HG03175 (cell line): ENCODE data around the gene VPS35.

Experiments
- ATAC-seq: cut with Tn5 transposase; IDR thresholded peaks from one replicate; pipeline ENCODE4 v1.9.1; 2021; ENCODE audit warnings: mild to moderate bottlenecking, moderate library complexity; ENCODE audit not compliant: unreplicated experiment

VPS35 gene

DNA sequence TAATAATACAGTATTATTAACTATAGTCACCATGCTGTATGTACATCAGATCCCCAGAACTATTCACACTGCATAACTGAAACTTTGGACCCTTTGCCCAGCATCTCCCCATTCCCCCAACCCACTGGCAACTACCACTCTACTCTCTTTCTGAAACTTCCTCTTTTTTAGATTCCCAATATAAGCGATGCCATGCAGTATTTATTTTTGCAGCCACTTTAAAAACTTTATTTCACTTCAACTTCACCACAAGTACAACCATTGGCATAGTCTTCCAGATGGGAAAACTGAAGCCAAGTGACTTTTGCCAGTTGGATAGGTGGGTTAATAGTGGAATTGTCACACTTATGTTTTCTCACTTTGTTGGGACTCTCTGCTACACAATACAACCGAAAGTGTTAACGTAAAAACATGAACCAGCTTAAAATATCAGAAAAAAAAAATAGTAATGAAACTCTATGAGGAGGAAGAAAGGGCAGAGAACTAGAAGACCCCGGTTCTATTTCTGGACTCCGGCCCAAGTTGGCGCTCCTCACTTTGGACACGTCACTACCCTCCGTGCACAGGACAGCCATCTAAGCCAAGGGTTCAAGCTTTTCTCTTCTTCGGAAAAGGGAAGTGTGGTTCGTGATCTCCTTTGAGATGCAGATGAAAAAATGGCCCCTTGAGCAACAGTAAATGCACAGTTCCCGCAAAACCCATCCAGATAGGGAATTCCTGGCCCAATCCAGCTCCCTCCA lies 68.5 kb downstream of the VPS35 start:
- peak; percentile 22 for ATAC-seq

GRCh38 chr16:46618516-46618915 lies 70.5 kb downstream of the VPS35 start:
- peak; percentile 41 for ATAC-seq

- no peak for ATAC-seq
These were observed 75.0 kb downstream of the VPS35 start for GRCh38 chr16:46614006-46614405.

GRCh38 chr16:46613352-46613751 lies 75.6 kb downstream of the VPS35 start:
- no peak for ATAC-seq

GRCh38 chr16:46612121-46612520 lies 76.9 kb downstream of the VPS35 start:
- peak; percentile 73 for ATAC-seq

DNA sequence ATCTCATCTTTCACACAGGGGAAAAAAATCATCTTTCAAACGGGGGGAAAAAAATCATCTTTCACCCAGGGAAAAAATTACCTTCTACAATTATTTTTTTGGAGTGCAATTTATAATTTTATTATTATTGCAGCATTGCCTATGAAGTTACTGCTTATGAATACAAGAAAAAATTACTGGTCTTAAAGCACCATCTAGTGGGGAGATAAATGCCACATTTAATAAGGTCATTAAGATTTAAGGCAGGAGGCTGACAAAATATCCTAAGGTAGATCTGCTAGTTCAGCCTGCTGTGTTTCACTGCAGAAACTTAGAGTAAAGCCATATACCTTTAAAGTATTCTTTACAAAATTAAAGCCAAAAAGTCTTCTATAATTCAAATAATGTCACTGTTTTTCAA lies 81.4 kb downstream of the VPS35 start:
- ATAC-seq, result no peak

DNA sequence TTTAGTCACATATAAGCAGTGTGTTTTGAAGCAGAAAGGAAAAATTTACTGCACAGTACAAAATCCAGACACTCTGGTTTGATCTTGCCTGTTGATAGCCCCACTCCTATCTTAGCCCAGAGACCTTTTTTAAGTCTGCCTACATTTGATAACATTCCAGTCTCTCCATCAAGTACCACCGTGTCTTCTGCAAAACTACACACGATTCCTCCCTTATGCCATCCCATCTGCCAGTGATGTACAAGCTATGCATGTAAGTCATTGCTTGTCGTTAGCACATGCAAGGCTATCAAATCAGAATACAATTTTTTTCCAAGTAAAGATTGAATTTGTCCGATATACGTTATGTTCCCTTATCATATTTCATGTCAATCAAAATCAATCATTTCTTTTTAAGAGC lies 82.7 kb downstream of the VPS35 start:
- no peak for ATAC-seq
